Activated CD4-positive, alpha-beta T cell treated with anti-CD3 and anti-CD28 coated beads, Interleukin-2, amount 10 ng/mL, durations not matched to agents 7 days and 5 days (primary cell): ENCODE measurements around the gene IL20RA. TPM values are rescaled to one million over a fixed set of nuclear protein-coding genes. Genes with fewer than 3 reads are reported as not detected.
A peak's percentile ranks its signal among the peaks of the same experiment; 100 is the strongest.

Experiments
- CTCF ChIA-PET: fragments of 350-600 bp; sonication (Branson Sonifier 250); formaldehyde crosslinking; loops from one replicate; lab custom pipeline; 2021; ENCODE audit warnings: antibody characterized with exemption; lab: Charles Lee
- POLR2A ChIA-PET: fragments of 350-600 bp; sonication (Branson Sonifier 250); formaldehyde crosslinking; loops from one replicate; lab custom pipeline; 2021; ENCODE audit warnings: antibody characterized with exemption; lab: Charles Lee
- DNase-seq: peaks from one replicate; pipeline ENCODE4 v3.0.0-alpha.2; 2020
- H3K27ac Mint-ChIP-seq: one replicate; pipeline ENCODE4 v1.8.0; 2021; ENCODE audit warnings: mild to moderate bottlenecking, moderate library complexity, mixed read lengths
- H3K27me3 Mint-ChIP-seq: one replicate; pipeline ENCODE4 v1.8.0; 2021; ENCODE audit warnings: mixed read lengths
- H3K36me3 Mint-ChIP-seq: one replicate; pipeline ENCODE4 v1.8.0; 2021; ENCODE audit warnings: low read depth, mixed read lengths
- H3K4me1 Mint-ChIP-seq: one replicate; pipeline ENCODE4 v1.8.0; 2021; ENCODE audit warnings: mixed read lengths
- H3K4me3 Mint-ChIP-seq: one replicate; pipeline ENCODE4 v1.8.0; 2021; ENCODE audit warnings: mild to moderate bottlenecking, moderate library complexity, mixed read lengths
- H3K9me3 Mint-ChIP-seq: one replicate; pipeline ENCODE4 v1.8.0; 2021; ENCODE audit warnings: mixed read lengths
- total RNA-seq, 2 experiments: library from RNA; stranded (reverse); gene quantifications; one replicate each; pipeline ENCODE4 v1.2.3, GENCODE V29; 2021

Gene IL20RA
- total RNA-seq, 2 experiments from 2014 or later: not detected

GRCh38 chr6:137036566-137037300 lies 8.0 kb downstream of the IL20RA start:
- H3K9me3 Mint-ChIP-seq: peaks cover 10% of the 10 kb centered on the region
- H3K27ac Mint-ChIP-seq: no peak overlapping the region
- H3K4me3 Mint-ChIP-seq: no peak overlapping the region
- peaks cover 75% of the 10 kb centered on the region for H3K27me3 Mint-ChIP-seq
- H3K4me1 Mint-ChIP-seq: peaks cover 19% of the 10 kb centered on the region
- POLR2A ChIA-PET: no interaction called here
- DNase-seq: no peak
- H3K36me3 Mint-ChIP-seq: no peaks in the 10 kb centered on the region
- CTCF ChIA-PET: interaction anchor here (1.4 kb wide), 1 partner anchor 9 kb away, joined by 3 read pairs; no protein-coding TSS in a partner anchor

GRCh38 chr6:137033828-137034227 lies 10.9 kb downstream of the IL20RA start:
- POLR2A ChIA-PET: no interaction called here
- peaks cover 19% of the 10 kb centered on the region for H3K4me1 Mint-ChIP-seq
- CTCF ChIA-PET: interaction anchor here (1.3 kb wide), 1 partner anchor 11 kb away, joined by 4 read pairs; the partner anchor contains the start of gene IL20RA
- H3K27ac Mint-ChIP-seq: no peak overlapping the region
- peaks cover 65% of the 10 kb centered on the region for H3K27me3 Mint-ChIP-seq
- DNase-seq: peak; percentile 76
- H3K4me3 Mint-ChIP-seq: peak overlapping the region; percentile 1
- H3K9me3 Mint-ChIP-seq: peaks cover 10% of the 10 kb centered on the region
- no peaks in the 10 kb centered on the region for H3K36me3 Mint-ChIP-seq

GRCh38 chr6:137031122-137031521 lies 13.6 kb downstream of the IL20RA start:
- DNase-seq: no peak
- CTCF ChIA-PET: interaction anchor here (0.6 kb wide), 1 partner anchor 10 kb away, joined by 3 read pairs; no protein-coding TSS in a partner anchor
- no peak overlapping the region for H3K4me3 Mint-ChIP-seq
- H3K4me1 Mint-ChIP-seq: peaks cover 19% of the 10 kb centered on the region
- H3K9me3 Mint-ChIP-seq: peaks cover 10% of the 10 kb centered on the region
- peaks cover 66% of the 10 kb centered on the region for H3K27me3 Mint-ChIP-seq
- no peak overlapping the region for H3K27ac Mint-ChIP-seq
- H3K36me3 Mint-ChIP-seq: no peaks in the 10 kb centered on the region
- POLR2A ChIA-PET: no interaction called here

GRCh38 chr6:137028912-137029311 lies 15.9 kb downstream of the IL20RA start:
- Mint-ChIP-seq H3K36me3 (no peaks in the 10 kb centered on the region), H3K9me3 (peaks cover 10% of the 10 kb centered on the region), H3K4me1 (peaks cover 14% of the 10 kb centered on the region), H3K4me3 (no peak overlapping the region), H3K27me3 (peaks cover 72% of the 10 kb centered on the region), H3K27ac (peak overlapping the region; percentile 19)
- POLR2A ChIA-PET: no interaction called here
- no peak for DNase-seq
- CTCF ChIA-PET: interaction anchor here (0.8 kb wide), 1 partner anchor 10 kb away, joined by 3 read pairs; no protein-coding TSS in a partner anchor

DNA sequence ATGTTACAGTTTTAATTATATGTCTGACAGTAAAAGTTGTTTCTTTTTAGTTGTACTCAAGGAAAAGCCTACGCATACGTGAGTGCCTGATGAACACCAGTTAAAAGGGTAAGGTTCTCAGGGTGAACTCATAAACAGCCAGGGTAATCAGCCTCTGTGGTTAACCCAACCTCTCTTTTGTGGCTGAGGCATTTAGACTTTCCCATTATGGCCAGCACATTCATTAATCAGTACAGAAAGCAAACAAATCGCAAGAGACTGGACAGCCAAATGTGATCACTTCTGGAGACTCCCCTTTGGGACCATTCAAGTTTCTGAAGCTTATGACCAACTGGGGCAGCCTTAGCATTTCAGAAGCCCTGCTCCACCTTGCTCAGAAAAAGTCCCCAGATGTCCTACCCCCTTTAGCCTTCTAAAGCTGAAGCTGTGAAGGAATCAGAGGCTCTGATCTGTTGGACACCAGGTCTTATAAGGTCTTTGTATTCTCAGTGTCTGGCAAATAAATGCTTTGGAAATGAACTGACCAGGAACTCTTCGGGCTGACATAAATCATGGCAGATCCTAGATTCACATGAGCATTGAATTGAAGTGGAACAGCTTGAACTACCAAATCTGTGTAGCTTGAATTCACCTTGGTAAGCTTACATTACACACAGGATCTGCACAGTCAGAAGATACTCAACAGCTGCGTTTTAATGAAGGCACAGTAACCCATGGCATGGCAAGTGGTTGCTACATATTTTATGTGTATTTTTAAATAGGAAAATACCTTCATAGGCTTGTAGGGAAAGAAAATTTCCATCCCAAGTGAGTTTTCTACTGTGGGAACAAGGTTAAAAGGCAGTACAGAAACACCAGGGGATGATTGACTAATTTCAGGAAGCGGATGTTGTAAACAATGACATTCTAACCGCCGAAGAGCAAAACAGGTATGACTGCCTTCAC lies 18.7 kb downstream of the IL20RA start:
- Mint-ChIP-seq H3K4me3 (no peak overlapping the region), H3K4me1 (no peaks in the 10 kb centered on the region), H3K27ac (no peak overlapping the region), H3K9me3 (no peaks in the 10 kb centered on the region), H3K36me3 (no peaks in the 10 kb centered on the region), H3K27me3 (peaks cover 60% of the 10 kb centered on the region)
- CTCF ChIA-PET: interaction anchor here (0.6 kb wide), 2 partner anchors 14 to 619 kb away, joined by 3 to 4 read pairs; no protein-coding TSS in a partner anchor
- DNase-seq: no peak
- POLR2A ChIA-PET: no interaction called here

DNA sequence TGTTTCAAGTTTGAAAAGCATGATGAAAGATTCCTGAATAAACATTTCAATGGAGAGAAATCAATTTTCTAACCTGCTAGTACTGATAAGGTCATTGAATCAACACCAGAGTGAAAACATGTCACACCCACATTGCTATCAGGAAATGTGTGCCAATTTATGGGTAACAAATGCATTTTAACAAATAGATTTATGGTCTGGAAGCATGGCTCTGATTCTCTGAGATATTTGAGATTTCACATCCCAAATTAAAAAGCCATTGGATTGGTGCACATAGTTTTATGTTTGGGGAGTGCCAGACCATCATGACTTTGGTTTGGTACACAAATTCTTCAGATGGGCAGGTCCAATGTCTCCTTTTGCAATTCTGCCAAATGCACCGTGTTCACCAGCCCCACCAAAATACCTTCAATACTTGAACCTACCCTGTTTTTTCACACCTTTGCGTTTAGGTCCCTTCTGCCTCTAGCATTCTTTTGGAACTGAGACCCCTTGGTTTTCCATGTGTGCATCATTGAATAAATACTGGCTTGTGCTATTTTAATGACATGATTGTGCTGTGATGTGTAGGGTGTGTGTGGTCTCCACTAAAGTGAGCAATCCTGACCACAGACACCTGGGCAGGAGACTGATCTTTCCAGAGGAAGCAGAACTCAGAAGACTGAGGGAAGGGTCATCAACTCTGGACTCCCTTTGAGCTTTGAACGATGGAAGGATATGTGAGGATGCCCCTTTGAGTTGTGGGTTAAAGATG lies 20.4 kb downstream of the IL20RA start:
- Mint-ChIP-seq H3K9me3 (peaks cover 6% of the 10 kb centered on the region), H3K4me3 (no peak overlapping the region), H3K27ac (no peak overlapping the region), H3K36me3 (no peaks in the 10 kb centered on the region), H3K27me3 (peaks cover 59% of the 10 kb centered on the region), H3K4me1 (no peaks in the 10 kb centered on the region)
- DNase-seq: no peak
- ChIA-PET POLR2A (no interaction called here), CTCF (no interaction called here)

GRCh38 chr6:137020776-137021175 lies 24.0 kb downstream of the IL20RA start:
- no peak for DNase-seq
- ChIA-PET CTCF (interaction anchor here (0.6 kb wide), 3 partner anchors 433 to 1228 kb away, joined by 3 to 5 read pairs (median 4); no protein-coding TSS in a partner anchor), POLR2A (no interaction called here)
- Mint-ChIP-seq H3K4me3 (no peak overlapping the region), H3K4me1 (no peaks in the 10 kb centered on the region), H3K27me3 (peaks cover 57% of the 10 kb centered on the region), H3K9me3 (peaks cover 6% of the 10 kb centered on the region), H3K36me3 (no peaks in the 10 kb centered on the region), H3K27ac (no peak overlapping the region)

DNA sequence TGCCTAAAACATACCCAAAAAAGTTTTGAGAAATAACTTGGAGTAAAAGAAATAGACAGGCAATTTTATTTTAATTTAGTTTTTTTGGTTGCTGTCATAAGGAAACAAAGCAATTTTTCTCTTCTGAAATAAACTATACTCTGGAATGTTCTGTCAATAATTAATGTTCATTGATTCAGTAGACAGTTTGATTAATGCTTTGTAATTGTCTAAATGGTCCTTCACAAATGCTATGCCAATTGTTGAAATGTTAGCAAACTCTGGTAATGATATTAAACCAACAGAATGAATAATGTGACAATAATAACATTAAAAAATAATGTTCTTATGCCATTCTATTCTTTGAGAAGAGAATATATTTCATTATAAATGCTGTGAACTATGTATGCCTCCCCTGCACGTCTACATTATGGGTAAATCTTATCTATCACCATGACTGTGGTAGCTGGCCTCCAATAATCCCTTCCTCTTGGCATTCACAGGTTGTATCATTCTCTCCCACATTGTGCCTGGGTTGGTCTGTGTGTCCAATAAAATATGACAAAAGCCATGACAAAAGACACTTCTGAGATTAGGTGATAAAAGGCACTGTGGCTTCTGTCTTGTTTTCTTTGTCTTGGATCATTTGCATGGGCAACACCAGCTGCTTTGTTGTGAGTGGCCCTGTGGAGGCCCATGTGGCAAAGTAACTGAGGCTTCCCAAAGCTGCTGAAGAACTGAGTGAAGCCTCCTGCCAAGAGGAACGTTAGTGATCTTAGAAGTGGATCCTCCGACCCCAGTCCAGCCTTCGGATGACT lies 25.1 kb downstream of the IL20RA start:
- no peaks in the 10 kb centered on the region for H3K36me3 Mint-ChIP-seq
- peaks cover 58% of the 10 kb centered on the region for H3K27me3 Mint-ChIP-seq
- H3K27ac Mint-ChIP-seq: no peak overlapping the region
- DNase-seq: no peak
- POLR2A ChIA-PET: no interaction called here
- no peak overlapping the region for H3K4me3 Mint-ChIP-seq
- CTCF ChIA-PET: no interaction called here
- no peaks in the 10 kb centered on the region for H3K4me1 Mint-ChIP-seq
- peaks cover 6% of the 10 kb centered on the region for H3K9me3 Mint-ChIP-seq

DNA sequence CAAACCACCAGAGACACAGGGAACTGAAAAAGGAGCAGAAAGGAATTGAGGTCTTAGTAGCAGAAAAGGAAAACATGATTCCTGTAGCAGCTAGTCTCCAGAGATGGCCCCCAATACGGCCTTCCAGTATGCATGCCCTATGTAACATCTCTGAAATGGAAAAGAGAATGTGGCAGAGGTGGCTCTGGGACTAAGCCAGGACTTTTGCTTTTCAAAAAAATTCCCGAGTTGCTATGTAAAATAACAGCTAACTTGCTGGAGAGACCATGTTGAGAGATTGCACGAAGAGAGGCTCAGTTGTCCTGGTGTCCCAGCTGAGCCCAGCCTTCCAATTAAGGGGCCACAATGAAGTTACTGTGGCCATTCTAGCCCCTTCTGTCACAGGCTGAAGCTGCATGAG lies 27.7 kb downstream of the IL20RA start:
- no peak overlapping the region for H3K27ac Mint-ChIP-seq
- ChIA-PET POLR2A (no interaction called here), CTCF (interaction anchor here (0.6 to 1.2 kb wide), 2 partner anchors 9 to 27 kb away, joined by 3 read pairs; no protein-coding TSS in a partner anchor)
- no peak overlapping the region for H3K4me3 Mint-ChIP-seq
- no peak for DNase-seq
- H3K36me3 Mint-ChIP-seq: no peaks in the 10 kb centered on the region
- H3K9me3 Mint-ChIP-seq: peaks cover 6% of the 10 kb centered on the region
- H3K27me3 Mint-ChIP-seq: peaks cover 56% of the 10 kb centered on the region
- no peaks in the 10 kb centered on the region for H3K4me1 Mint-ChIP-seq

- ChIA-PET POLR2A (no interaction called here), CTCF (interaction anchor here (0.6 to 1.2 kb wide), 2 partner anchors 8 to 28 kb away, joined by 3 read pairs; no protein-coding TSS in a partner anchor)
- peaks cover 61% of the 10 kb centered on the region for H3K27me3 Mint-ChIP-seq
Measured at GRCh38 chr6:137016356-137016755, 28.4 kb downstream of the IL20RA start.

DNA sequence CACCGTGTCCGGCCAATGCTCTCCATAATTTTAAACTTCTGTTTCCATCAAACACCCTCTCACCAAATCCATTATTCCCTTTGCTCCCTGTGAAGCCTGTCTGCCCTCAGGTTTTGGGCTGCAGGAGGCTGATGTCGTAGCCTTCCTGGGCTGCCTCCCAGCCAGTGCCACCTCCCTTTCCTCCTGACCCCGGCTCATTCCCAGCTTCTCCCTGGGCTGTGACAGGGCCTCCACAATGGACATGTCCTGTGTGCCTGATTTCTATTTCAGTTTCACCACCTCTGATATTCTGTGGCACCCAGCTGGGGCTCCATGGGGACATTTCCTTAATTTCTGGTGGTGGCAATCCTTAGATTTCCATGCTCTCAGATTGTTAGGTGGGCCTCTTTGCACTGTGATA lies 28.8 kb downstream of the IL20RA start:
- DNase-seq: no peak
- peaks cover 63% of the 10 kb centered on the region for H3K27me3 Mint-ChIP-seq
- H3K9me3 Mint-ChIP-seq: peaks cover 6% of the 10 kb centered on the region
- ChIA-PET POLR2A (no interaction called here), CTCF (interaction anchor here (1.2 kb wide), 1 partner anchor 28 kb away, joined by 3 read pairs; no protein-coding TSS in a partner anchor)
- H3K27ac Mint-ChIP-seq: no peak overlapping the region
- no peaks in the 10 kb centered on the region for H3K36me3 Mint-ChIP-seq
- H3K4me3 Mint-ChIP-seq: no peak overlapping the region
- H3K4me1 Mint-ChIP-seq: no peaks in the 10 kb centered on the region

More at GRCh38 chr6:137016356-137016755, 28.4 kb downstream of the IL20RA start:
- Mint-ChIP-seq H3K4me3 (no peak overlapping the region), H3K36me3 (no peaks in the 10 kb centered on the region), H3K9me3 (peaks cover 6% of the 10 kb centered on the region), H3K4me1 (no peaks in the 10 kb centered on the region), H3K27ac (no peak overlapping the region)
- no peak for DNase-seq
